ENCODE results near the gene PRIM1.

Gene PRIM1

DNA sequence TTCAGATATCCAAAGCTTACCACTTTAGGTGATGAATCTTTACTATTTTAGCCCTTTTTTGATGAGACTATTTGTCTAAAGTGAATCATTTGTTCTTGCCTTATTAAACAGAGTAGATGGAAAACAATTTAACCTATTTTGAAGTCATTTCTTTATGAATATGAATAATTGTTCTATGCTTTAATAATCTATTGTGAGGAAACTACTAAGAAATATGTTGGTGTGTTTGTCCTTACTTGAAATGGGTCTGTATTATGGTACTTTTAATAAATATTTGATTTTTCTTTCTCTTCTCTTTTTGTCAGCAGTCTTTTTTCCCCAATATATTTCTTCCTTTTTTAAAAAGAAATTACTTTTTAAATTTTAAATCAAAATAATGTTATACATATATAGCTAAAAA lies 35.4 kb upstream of the PRIM1 start:
- H3K36me3 ChIP-seq: no peaks in the 10 kb centered on the region
- no peak for DNase-seq
- H3K4me1 ChIP-seq: no peaks in the 10 kb centered on the region
- H3K4me3 ChIP-seq (ENCODE audit: low read depth, low read length): no peak overlapping the region
- no peaks in the 10 kb centered on the region for H3K9me3 ChIP-seq
- TF ChIP-seq, protein P1, sequence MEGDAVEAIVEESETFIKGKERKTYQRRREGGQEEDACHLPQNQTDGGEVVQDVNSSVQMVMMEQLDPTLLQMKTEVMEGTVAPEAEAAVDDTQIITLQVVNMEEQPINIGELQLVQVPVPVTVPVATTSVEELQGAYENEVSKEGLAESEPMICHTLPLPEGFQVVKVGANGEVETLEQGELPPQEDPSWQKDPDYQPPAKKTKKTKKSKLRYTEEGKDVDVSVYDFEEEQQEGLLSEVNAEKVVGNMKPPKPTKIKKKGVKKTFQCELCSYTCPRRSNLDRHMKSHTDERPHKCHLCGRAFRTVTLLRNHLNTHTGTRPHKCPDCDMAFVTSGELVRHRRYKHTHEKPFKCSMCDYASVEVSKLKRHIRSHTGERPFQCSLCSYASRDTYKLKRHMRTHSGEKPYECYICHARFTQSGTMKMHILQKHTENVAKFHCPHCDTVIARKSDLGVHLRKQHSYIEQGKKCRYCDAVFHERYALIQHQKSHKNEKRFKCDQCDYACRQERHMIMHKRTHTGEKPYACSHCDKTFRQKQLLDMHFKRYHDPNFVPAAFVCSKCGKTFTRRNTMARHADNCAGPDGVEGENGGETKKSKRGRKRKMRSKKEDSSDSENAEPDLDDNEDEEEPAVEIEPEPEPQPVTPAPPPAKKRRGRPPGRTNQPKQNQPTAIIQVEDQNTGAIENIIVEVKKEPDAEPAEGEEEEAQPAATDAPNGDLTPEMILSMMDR (IDR thresholded peaks at IDR 0.05; ENCODE audit: low read depth, low read length): no peak
- no peaks in the 10 kb centered on the region for H3K27me3 ChIP-seq

GRCh38 chr12:56785874-56786273 lies 33.8 kb upstream of the PRIM1 start:
- H3K4me3 ChIP-seq (ENCODE audit: low read depth, low read length): no peak overlapping the region
- no peaks in the 10 kb centered on the region for H3K9me3 ChIP-seq
- DNase-seq: no peak
- TF ChIP-seq, protein P1 (IDR thresholded peaks at IDR 0.05; ENCODE audit: low read depth, low read length): no peak
- no peaks in the 10 kb centered on the region for H3K36me3 ChIP-seq
- H3K4me1 ChIP-seq: no peaks in the 10 kb centered on the region
- no peaks in the 10 kb centered on the region for H3K27me3 ChIP-seq

DNA sequence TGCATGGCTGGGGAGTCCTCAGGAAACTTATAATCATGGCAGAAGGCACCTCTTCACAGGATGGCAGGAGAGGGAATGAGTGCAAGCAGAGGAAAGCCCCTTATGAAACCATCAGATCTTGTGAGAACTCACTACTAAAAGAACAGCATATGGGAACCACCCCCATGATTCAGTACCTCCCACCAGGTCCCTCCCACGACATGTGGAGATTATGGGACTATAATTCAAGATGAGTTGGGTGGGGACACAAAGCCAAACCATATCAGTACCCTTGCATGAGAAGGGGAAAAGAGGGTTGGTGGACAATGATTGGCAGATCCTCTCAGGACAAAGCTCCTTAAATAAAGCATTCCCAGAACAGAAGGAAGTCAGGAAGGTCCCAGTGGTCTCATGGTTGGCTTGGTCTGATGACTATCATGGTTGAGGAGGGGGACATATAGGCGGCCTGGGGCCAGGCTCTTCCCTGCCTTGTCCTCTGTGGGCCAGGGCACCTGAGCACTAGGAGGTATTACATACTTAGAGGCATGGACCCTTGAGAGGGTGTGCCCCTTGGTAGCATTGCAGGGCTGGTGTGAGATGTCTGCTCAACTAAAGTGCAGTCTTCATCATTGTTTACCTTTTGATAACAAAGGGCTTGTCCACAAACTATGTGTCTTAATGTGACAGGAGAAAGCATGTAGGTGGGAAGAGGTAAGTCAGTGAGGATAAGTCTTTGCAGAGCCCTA lies 33.2 kb upstream of the PRIM1 start:
- no peaks in the 10 kb centered on the region for H3K9me3 ChIP-seq
- TF ChIP-seq, protein P1 (IDR thresholded peaks at IDR 0.05; ENCODE audit: low read depth, low read length): no peak
- no peak for DNase-seq
- no peaks in the 10 kb centered on the region for H3K27me3 ChIP-seq
- H3K36me3 ChIP-seq: no peaks in the 10 kb centered on the region
- H3K4me1 ChIP-seq: no peaks in the 10 kb centered on the region
- H3K4me3 ChIP-seq (ENCODE audit: low read depth, low read length): no peak overlapping the region

GRCh38 chr12:56781726-56782125 lies 29.6 kb upstream of the PRIM1 start:
- TF ChIP-seq, protein P1 (IDR thresholded peaks at IDR 0.05; ENCODE audit: low read depth, low read length): no peak
- Histone ChIP-seq H3K27me3 (no peaks in the 10 kb centered on the region), H3K4me3 (ENCODE audit: low read depth, low read length) (no peak overlapping the region), H3K4me1 (no peaks in the 10 kb centered on the region), H3K36me3 (no peaks in the 10 kb centered on the region), H3K9me3 (no peaks in the 10 kb centered on the region)
- no peak for DNase-seq

GRCh38 chr12:56778756-56779155 lies 26.6 kb upstream of the PRIM1 start:
- H3K27me3 ChIP-seq: no peaks in the 10 kb centered on the region
- no peak for DNase-seq
- H3K9me3 ChIP-seq: no peaks in the 10 kb centered on the region
- H3K36me3 ChIP-seq: no peaks in the 10 kb centered on the region
- H3K4me3 ChIP-seq (ENCODE audit: low read depth, low read length): no peak overlapping the region
- H3K4me1 ChIP-seq: no peaks in the 10 kb centered on the region
- TF ChIP-seq, protein P1 (IDR thresholded peaks at IDR 0.05; ENCODE audit: low read depth, low read length): no peak

- H3K27me3 ChIP-seq: no peaks in the 10 kb centered on the region
- no peaks in the 10 kb centered on the region for H3K4me1 ChIP-seq
- H3K9me3 ChIP-seq: no peaks in the 10 kb centered on the region
- no peak for DNase-seq
- no peak overlapping the region for H3K4me3 ChIP-seq (ENCODE audit: low read depth, low read length)
- TF ChIP-seq, protein P1 (IDR thresholded peaks at IDR 0.05; ENCODE audit: low read depth, low read length): no peak
- no peaks in the 10 kb centered on the region for H3K36me3 ChIP-seq
These were observed 24.5 kb upstream of the PRIM1 start for GRCh38 chr12:56776654-56777053.

Data from BE2C (cell line).